Urinary bladder (tissue), 4 donors: ENCODE results near the gene EBPL. TPM values are rescaled to one million over a fixed set of nuclear protein-coding genes. Genes with fewer than 3 reads are reported as not detected.
A peak's percentile ranks its signal among the peaks of the same experiment; 100 is the strongest.
"Not testable (repeated sequence)": the region's sequence is repeated elsewhere in the genome, so short reads cannot be mapped to it uniquely, and the experiment has no call there.

Experiments used
- DNase-seq: peaks from one replicate; pipeline ENCODE4 v3.0.0-alpha.2; 2015; ENCODE audit errors: extremely low spot score
- H3K27ac ChIP-seq: one replicate; pipeline ENCODE4 v1.5.1; 2013; ENCODE audit warnings: low read depth, mild to moderate bottlenecking, moderate library complexity
- H3K36me3 ChIP-seq: one replicate; pipeline ENCODE4 v1.6.1; 2013; ENCODE audit warnings: mild to moderate bottlenecking, moderate library complexity; ENCODE audit not compliant: insufficient read depth
- H3K4me1 ChIP-seq: one replicate; pipeline ENCODE4 v1.6.1; 2013; ENCODE audit warnings: mild to moderate bottlenecking, moderate library complexity; ENCODE audit not compliant: insufficient read depth
- H3K4me3 ChIP-seq: one replicate; pipeline ENCODE4 v1.5.1; 2013; ENCODE audit warnings: low read depth, low read length
- WGBS: extraction: QIAGEN DNeasy Blood & Tissue Kit; methylation state at CpG from one replicate; pipeline ENCODE4 v1.1.7; 2013; 5-methylcytosine and 5-hydroxymethylcytosine counted together
- polyA plus RNA-seq: library from polyadenylated mRNA; stranded (reverse); fragments of 200-250 nt; gene quantifications from one replicate; pipeline ENCODE4 v1.2.3, GENCODE V29; 2013
- total RNA-seq: library from RNA; depleted of rRNA; stranded (reverse); fragments of >200 nt; gene quantifications from one replicate; pipeline ENCODE4 v1.2.3, GENCODE V29; 2014
- donor health status: healthy with polysubstance abuse.
- donor health status: healthy.

The EBPL gene
- total RNA-seq (38.2 TPM), polyA plus RNA-seq (54.5 TPM)

GRCh38 chr13:49690995-49691784 lies at the start of gene EBPL:
Gene EBPL, minus strand, starts transcription at chr13:49691486. Its CDS starts 62 bp downstream, at chr13:49691424.
- WGBS: under 1% methylated on average over 67 of the region's 67 CpGs
- peak within 1 kb of the TSS; percentile 80 for H3K27ac ChIP-seq
- DNase-seq: peak; percentile 75
- H3K4me1 ChIP-seq: no peaks in the 10 kb centered on the region
- no peaks in the 10 kb centered on the region for H3K36me3 ChIP-seq
- H3K4me3 ChIP-seq: peak within 1 kb of the TSS; percentile 79

GRCh38 chr13:49740870-49741269 lies 49.6 kb upstream of the EBPL start:
- Histone ChIP-seq H3K4me1 (no peaks in the 10 kb centered on the region), H3K36me3 (no peaks in the 10 kb centered on the region), H3K27ac (no peak overlapping the region), H3K4me3 (no peak overlapping the region)
- 95% methylated on average over 2 of the region's 2 CpGs for WGBS
- no peak for DNase-seq

GRCh38 chr13:49739498-49740187 lies 48.4 kb upstream of the EBPL start:
- WGBS: 92% methylated on average over 5 of the region's 5 CpGs
- no peaks in the 10 kb centered on the region for H3K4me1 ChIP-seq

GRCh38 chr13:49733181-49733951 lies 42.1 kb upstream of the EBPL start:
- Histone ChIP-seq H3K27ac (no peak overlapping the region), H3K4me3 (no peak overlapping the region), H3K36me3 (peaks cover 3% of the 10 kb centered on the region), H3K4me1 (no peaks in the 10 kb centered on the region)
- no peak for DNase-seq
- 94% methylated on average over 12 of the region's 12 CpGs for WGBS

More at GRCh38 chr13:49739498-49740187, 48.4 kb upstream of the EBPL start:
- Histone ChIP-seq H3K27ac (no peak overlapping the region), H3K36me3 (no peaks in the 10 kb centered on the region), H3K4me3 (no peak overlapping the region)
- DNase-seq: no peak

GRCh38 chr13:49731766-49732165 lies 40.5 kb upstream of the EBPL start:
- Histone ChIP-seq H3K4me3 (no peak overlapping the region), H3K27ac (no peak overlapping the region), H3K36me3 (peaks cover 3% of the 10 kb centered on the region), H3K4me1 (no peaks in the 10 kb centered on the region)
- no peak for DNase-seq

DNA sequence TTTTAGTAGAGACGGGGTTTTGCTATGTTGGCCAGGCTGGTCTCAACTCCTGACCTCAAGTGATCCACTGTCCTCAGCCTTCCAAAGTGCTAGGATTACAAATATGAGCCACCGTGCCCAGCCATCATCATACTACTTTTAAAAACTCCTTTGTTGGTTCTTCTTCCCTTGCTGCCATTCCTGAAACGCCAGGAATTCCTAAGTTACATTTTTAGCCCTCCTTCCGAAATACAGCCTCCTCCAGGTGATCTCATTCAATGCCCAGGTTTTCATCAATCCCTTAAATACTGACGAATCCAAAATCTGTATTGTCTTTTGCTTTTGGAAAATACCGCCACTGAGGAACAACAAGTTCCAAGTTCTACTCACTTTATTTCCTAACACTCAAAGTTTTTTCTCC lies 25.3 kb upstream of the EBPL start:
- WGBS: 97% methylated on average over 6 of the region's 6 CpGs
- peaks cover 8% of the 10 kb centered on the region for H3K36me3 ChIP-seq
- H3K27ac ChIP-seq: no peak overlapping the region
- H3K4me1 ChIP-seq: no peaks in the 10 kb centered on the region
- DNase-seq: no peak
- no peak overlapping the region for H3K4me3 ChIP-seq

DNA sequence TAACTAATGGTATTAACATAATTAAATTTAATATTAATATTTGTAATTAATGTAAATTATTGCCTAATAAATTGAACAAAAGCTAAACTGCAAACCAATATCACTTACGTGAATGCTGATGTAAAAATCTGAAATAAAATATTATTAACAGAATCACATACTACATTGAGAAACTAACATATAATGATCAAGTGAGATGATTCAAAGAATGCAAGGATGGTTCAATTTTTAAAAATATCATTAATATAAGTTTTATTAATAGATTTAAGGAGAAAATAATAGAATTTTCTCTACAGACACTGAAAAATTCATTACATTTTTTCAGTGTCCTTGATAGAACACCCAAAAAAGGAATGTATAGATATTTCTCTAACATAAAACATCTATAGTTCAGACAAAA lies 23.5 kb upstream of the EBPL start:
- 100% methylated on average over 1 of the region's 1 CpG for WGBS
- Histone ChIP-seq H3K27ac (no peak overlapping the region), H3K4me3 (no peak overlapping the region), H3K36me3 (peaks cover 3% of the 10 kb centered on the region), H3K4me1 (no peaks in the 10 kb centered on the region)
- DNase-seq: no peak

- 82% methylated on average over 2 of the region's 2 CpGs for WGBS
- Histone ChIP-seq H3K4me1 (no peaks in the 10 kb centered on the region), H3K27ac (no peak overlapping the region), H3K36me3 (peaks cover 2% of the 10 kb centered on the region), H3K4me3 (no peak overlapping the region)
- DNase-seq: no peak
Measured at GRCh38 chr13:49711218-49711863, 20.1 kb upstream of the EBPL start.

GRCh38 chr13:49704264-49704663 lies 13.0 kb upstream of the EBPL start:
- H3K36me3 ChIP-seq, H3K4me3 ChIP-seq, H3K27ac ChIP-seq, H3K4me1 ChIP-seq, DNase-seq: not testable (repeated sequence)
- WGBS: 98% methylated on average over 7 of the region's 7 CpGs

- no peak for DNase-seq
- Histone ChIP-seq H3K4me1 (no peaks in the 10 kb centered on the region), H3K4me3 (no peak overlapping the region), H3K36me3 (peaks cover 5% of the 10 kb centered on the region), H3K27ac (no peak overlapping the region)
Measured at GRCh38 chr13:49701491-49701890, 10.2 kb upstream of the EBPL start.

- 98% methylated on average over 3 of the region's 3 CpGs for WGBS
- Histone ChIP-seq H3K4me1 (no peaks in the 10 kb centered on the region), H3K36me3 (peaks cover 5% of the 10 kb centered on the region), H3K27ac (no peak overlapping the region), H3K4me3 (no peak overlapping the region)
- no peak for DNase-seq
Measured at GRCh38 chr13:49697468-49697867, 6.2 kb upstream of the EBPL start.

- Histone ChIP-seq H3K27ac (no peak overlapping the region), H3K4me1 (no peaks in the 10 kb centered on the region), H3K36me3 (no peaks in the 10 kb centered on the region), H3K4me3 (no peak overlapping the region)
- 78% methylated on average over 1 of the region's 1 CpG for WGBS
- no peak for DNase-seq
Measured at GRCh38 chr13:49694446-49694845, 3.2 kb upstream of the EBPL start.

DNA sequence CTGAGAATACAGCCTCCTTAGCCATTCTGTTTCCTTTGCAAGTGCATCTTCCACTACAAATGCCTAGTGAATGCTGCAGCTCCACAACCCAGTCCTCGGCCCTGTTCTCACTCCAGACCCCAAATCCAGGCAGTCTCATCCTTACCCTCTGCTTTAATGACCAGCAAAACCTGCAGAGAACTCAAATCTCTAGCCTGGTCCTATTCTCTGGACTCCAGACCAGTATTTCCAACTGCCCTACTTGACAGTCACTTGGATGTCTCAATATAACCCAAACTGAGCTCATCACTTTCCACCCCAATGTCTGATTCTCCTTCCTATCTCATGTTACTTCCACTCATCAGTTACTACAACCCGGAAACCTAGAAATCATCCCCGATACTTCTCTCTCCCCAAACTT lies 2.6 kb upstream of the EBPL start:
- Histone ChIP-seq H3K36me3 (no peaks in the 10 kb centered on the region), H3K27ac (no peak overlapping the region), H3K4me3 (no peak overlapping the region), H3K4me1 (no peaks in the 10 kb centered on the region)
- WGBS: 85% methylated on average over 3 of the region's 3 CpGs
- DNase-seq: no peak
